Kidney tubule cell (primary cell): ENCODE measurements around the gene PTPRG.
A peak's percentile ranks its signal among the peaks of the same experiment; 100 is the strongest.

ENCODE experiments used
- DNase-seq: peaks from one replicate; pipeline ENCODE4 v3.0.0-alpha.2; 2018; ENCODE audit warnings: low spot score

The PTPRG gene

GRCh38 chr3:61828880-61829721 is 267.7 kb downstream of the PTPRG start:
- DNase-seq: peak; percentile 17

- no peak for DNase-seq
These were observed 268.5 kb downstream of the PTPRG start for GRCh38 chr3:61829722-61830350.

- no peak for DNase-seq
These were observed 270.6 kb downstream of the PTPRG start for GRCh38 chr3:61831973-61832372.

GRCh38 chr3:61832375-61833229 is 271.2 kb downstream of the PTPRG start:
- DNase-seq: no peak

- DNase-seq: no peak
These were observed 277.9 kb downstream of the PTPRG start for GRCh38 chr3:61839256-61839655.

GRCh38 chr3:61841111-61841845 is 279.9 kb downstream of the PTPRG start:
- DNase-seq: peak; percentile 49

GRCh38 chr3:61841988-61842387 is 280.6 kb downstream of the PTPRG start:
- no peak for DNase-seq

- DNase-seq: no peak
These were observed 283.0 kb downstream of the PTPRG start for GRCh38 chr3:61844346-61844745.

- no peak for DNase-seq
These were observed 285.1 kb downstream of the PTPRG start for GRCh38 chr3:61846488-61846887.

GRCh38 chr3:61847784-61848462 is 286.6 kb downstream of the PTPRG start:
- peak; percentile 31 for DNase-seq

GRCh38 chr3:61848885-61849284 is 287.5 kb downstream of the PTPRG start:
- no peak for DNase-seq

- DNase-seq: no peak
These were observed 292.5 kb downstream of the PTPRG start for GRCh38 chr3:61853912-61854311.

GRCh38 chr3:61855211-61855610 is 293.8 kb downstream of the PTPRG start:
- DNase-seq: no peak

- peak; percentile 20 for DNase-seq
These were observed 295.9 kb downstream of the PTPRG start for GRCh38 chr3:61857297-61857696.

GRCh38 chr3:61858054-61858453 is 296.7 kb downstream of the PTPRG start:
- DNase-seq: peak; percentile 39

GRCh38 chr3:61861410-61861809 is 300.0 kb downstream of the PTPRG start:
- no peak for DNase-seq

- no peak for DNase-seq
These were observed 301.4 kb downstream of the PTPRG start for GRCh38 chr3:61862614-61863289.

GRCh38 chr3:61863579-61863978 is 302.2 kb downstream of the PTPRG start:
- peak; percentile 21 for DNase-seq

- DNase-seq: peak; percentile 73
These were observed 303.5 kb downstream of the PTPRG start for GRCh38 chr3:61864886-61865285.

GRCh38 chr3:61865466-61866152 is 304.2 kb downstream of the PTPRG start:
- DNase-seq: no peak
